Loucy (cell line): ENCODE measurements around the gene IGF1R.

ENCODE experiments used
- CTCF ChIP-seq: fragments of 200-600 bp; sonication (generic); conservative IDR thresholded peaks from 2 replicates; pipeline ENCODE4 v1.5.1; 2014; ENCODE audit warnings: mild to moderate bottlenecking, antibody characterized with exemption, low read length
- EZH2phosphoT487 ChIP-seq: fragments of 200-600 bp; IDR thresholded peaks from 2 replicates; pipeline ENCODE4 v1.6.1; 2018; ENCODE audit warnings: antibody characterized with exemption, mild to moderate bottlenecking, moderate library complexity, borderline replicate concordance

GRCh38 chr15:98894312-98894711 is 246.0 kb downstream of the IGF1R start:
- TF ChIP-seq CTCF (no peak), EZH2phosphoT487 (no peak)
